Activated gamma-delta T cell treated with Interleukin-2 at 50 U/mL for 16 hours (primary cell): Measurements from ENCODE around the gene VPS37D.
"Not testable (repeated sequence)": the region's sequence is repeated elsewhere in the genome, so short reads cannot be mapped to it uniquely, and the experiment has no call there.

Experiments
- DNase-seq: peaks from one replicate; pipeline ENCODE4 v3.0.0-alpha.2; 2020

Gene VPS37D

DNA sequence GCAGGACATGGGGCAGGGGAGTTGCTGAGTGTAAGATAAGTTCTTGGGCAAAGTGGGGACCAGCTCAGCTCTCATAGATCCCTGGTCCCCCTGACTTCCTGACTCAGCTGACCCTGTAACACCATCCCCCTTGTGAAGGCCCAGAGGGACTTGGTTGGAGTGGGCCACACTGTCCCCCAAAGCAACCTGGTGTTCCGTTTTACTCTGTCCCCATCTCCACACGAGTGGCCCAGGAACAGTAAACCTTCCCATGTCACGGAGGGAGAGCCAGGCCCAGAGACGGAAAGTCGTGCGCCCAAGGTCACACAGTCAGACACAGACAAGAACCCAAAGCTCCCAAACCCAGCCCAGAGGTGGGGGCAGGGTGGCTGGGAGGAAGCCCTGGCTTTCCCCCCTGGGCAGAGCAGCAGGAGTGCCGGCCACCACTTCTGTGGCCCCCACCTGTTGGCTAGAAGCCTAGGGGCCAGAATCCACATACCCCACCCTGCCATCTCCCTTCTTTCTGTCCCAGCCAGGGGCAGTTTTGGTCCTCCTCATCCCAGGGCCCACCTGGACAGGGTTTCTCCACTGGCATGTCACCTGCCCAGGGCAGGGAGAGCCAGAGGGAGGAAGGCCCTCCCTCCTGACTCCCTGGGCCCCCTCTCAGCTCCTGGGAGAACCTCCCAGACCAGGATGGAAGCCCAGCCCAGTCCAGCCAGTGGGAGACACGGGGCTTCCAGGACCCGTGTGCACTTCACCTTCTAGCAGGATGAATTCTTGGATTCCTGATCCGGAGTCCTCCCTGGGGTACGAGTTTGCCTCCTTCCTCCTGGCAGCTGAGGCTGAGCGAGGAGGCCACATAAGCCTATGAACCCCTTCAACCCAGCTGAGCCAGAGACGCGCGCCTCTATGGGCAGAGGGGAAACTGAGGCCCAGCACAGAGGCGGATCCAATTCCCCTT, 20.6 kb upstream of the VPS37D start:
- DNase-seq: no peak

- no peak for DNase-seq
Measured at GRCh38 chr7:73647725-73648592, 19.7 kb upstream of the VPS37D start.

- DNase-seq: no peak
Measured at GRCh38 chr7:73648593-73649332, 18.9 kb upstream of the VPS37D start.

DNA sequence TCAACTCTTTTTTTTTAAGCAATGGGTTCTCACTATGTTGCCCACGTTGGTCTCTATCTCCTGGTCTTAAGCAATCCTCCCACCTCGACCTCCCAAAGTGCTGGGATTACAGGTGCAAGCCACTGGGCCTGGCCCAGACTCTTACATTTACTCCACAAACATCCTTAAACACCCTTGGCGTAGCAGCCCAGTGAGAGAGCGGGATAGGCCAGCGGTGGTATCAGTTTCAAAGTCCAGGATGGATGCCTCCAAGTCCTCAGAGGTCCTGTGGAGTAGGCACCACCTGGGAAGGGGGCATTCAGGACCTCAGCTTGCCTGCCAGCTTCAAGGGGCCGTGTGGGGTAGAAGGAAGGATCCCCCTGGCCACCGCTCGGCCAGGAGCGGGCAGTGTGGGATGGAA, 18.1 kb upstream of the VPS37D start:
- no peak for DNase-seq

DNA sequence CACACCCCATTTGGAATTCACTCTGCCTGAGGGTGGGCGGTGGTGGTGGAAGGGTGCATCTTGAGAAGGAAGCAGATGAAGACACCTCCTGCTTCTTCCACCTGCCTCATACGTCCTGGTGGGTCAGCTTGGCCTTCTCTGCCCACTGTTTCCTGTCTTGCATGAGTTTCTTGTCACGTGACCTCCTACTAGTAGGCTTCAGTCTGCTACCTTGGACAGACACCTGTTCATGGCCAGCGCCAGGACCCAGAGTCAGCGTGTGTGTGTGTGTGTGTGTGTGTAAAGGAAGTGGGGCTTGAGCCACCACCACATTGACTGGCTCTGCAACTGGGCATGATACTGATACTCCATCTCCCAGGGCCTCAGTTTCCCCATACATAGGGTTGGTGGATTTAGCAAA, 17.1 kb upstream of the VPS37D start:
- DNase-seq: no peak

- DNase-seq: no peak
Measured at GRCh38 chr7:73652541-73652949, 15.1 kb upstream of the VPS37D start.

GRCh38 chr7:73655309-73655708, 12.3 kb upstream of the VPS37D start:
- not testable (repeated sequence) for DNase-seq

- DNase-seq: no peak
Measured at GRCh38 chr7:73659983-73660382, 7.6 kb upstream of the VPS37D start.

DNA sequence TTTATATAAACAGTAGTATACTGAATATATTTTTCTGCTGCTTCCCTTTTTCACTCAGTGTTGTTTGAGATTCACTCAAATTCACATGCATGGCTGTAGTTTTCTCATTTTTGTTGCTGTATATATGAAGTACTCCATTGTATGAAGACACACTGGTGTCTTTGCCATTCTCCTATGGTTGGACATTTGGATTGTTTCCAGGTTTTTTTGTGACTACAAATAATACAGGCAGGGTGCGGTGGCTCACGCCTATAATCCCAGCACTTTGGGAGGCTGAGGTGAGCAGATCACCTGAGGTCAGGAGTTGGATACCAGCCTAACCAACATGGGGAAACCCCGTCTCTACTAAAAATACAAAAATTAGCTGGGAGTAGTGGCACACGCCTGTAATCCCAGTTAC, 7.0 kb upstream of the VPS37D start:
- DNase-seq: not testable (repeated sequence)

DNA sequence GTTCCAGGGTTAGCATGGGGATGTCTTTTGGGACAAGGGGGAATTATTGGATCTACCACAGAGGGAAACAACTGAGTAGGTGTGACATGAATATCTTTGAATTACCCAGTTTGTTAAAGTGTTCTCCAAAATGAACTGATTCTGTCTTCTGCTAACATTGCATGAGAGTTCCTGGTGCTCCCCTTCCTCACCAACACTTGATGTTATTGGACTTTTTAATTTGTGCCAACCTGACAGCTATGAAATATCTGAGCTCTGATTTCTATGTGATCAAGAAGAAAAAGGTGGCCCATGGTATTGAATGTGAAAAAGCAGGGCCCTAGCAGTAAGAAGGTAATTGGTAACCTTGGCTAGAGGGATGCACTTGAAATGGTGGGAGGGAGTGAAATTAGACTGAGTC, 4.6 kb upstream of the VPS37D start:
- no peak for DNase-seq

DNA sequence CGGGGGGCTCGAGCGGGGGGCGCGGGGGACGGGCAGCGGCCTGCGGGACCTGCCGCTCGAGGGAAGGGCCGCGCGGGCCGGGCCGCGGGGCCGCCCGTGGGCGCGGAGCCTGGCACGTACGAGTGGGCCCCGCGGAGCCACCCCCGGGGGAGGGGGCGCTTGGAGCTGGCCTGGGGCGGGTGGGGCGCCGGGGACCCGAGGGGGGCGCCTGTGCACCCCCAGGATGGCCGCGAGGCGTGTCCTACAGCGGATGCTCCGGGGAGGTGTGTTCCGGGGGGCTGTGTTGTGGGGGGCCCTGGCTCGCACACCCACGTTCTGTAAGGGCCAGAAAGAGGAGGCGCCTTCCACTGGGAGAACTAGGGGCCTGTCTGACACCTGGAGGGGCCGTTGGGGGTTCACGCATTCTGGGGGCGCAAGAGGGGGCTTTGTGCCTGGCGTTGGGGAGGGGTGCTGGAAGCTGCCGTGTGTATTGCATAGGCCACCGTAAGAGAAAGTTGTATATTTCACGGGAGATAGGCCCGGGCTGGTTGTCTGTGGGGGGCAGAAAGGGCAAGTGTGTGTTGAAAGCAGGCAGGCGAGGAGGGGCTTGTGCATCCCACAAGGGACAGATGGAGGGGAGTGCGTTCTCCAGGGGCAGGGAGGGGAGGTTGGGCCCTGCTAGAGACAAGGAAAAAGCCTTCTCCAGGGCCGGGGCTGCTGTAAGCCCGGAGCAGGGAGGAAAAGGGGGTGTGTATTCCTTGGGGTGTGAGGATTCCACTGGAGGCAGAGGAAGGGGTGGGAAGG, 663 bp downstream of the VPS37D start:
- DNase-seq: no peak

DNA sequence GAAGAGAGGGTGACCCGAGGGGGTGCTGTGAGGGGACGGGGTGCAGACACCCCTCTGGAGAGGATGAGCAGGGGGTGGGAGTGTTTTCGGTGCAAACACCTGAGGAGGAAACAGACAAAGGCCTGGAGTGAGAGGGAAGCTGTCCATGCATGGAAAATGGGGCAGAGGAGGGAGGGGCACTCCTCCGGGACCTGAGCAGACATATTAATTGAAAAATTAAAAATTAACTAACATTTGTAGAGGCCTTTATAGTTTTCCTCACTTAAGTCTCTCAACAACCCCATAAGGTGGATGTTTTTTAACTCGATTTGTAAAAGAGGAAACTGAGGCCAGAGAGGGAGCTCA, 1.2 kb downstream of the VPS37D start:
- no peak for DNase-seq

GRCh38 chr7:73669288-73669701, 1.7 kb downstream of the VPS37D start:
- no peak for DNase-seq

GRCh38 chr7:73669858-73670385, 2.3 kb downstream of the VPS37D start:
- DNase-seq: no peak

- DNase-seq: no peak
Measured at GRCh38 chr7:73671322-73671661, 3.7 kb downstream of the VPS37D start.

DNA sequence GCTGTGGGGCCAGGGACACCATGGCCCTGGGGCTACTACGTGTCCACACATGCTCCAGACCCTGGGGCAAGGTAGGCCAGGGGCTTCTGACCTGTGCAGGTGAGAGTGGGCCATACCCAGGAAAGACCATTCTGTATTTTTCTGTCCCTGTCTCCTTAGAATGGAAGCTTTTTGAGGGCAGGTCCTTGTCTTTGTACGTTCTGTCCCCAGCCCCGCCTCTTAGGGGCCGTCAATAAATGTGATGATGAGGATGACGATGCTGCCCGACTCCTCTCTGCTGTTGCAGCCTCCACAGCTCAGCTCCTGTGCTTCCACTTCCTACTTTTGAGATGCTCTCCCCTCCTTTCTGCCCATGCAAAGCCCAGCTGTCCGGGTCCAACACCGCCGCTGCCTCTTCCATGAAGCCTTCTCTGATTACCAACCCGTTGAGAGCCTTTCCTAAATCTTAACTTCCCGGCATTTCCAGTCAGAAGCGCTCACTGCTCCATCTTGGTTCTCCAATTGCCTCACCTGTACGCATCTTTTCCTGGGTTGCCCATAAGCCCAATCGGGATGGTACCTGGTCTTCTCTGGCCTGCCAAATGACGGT, 4.3 kb downstream of the VPS37D start:
- DNase-seq: no peak

DNA sequence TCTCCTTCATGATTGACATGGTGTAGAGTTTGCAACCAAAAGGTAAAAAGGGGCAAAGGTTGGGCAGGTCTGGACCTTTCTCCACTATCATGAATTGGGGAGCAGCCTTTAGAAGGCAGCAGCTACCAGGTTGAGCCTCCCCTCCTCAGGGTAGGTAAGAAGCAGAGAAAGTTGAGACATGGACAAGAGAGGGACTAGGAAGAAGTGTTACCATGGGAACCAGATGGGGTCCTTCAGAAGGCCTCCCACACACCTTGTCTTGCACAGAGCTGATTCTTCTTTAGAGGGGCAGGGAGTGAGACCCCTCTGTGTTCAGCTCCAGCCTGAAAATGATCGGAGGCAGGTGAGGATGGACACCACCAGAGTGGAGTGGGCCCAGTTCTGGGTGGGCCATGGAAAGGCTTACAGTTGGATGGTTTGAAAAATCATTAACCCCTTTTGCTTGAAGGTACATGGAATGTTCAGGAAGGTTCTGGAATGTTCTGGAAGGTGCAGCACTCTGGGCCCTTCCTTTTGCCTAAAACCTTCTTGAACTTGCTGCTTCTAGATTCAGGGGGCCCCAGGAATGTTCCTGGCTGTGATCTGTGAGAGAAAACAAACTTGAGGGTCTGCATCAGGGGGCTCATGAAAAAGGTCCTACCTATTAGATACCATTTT, 7.0 kb downstream of the VPS37D start:
- no peak for DNase-seq

DNA sequence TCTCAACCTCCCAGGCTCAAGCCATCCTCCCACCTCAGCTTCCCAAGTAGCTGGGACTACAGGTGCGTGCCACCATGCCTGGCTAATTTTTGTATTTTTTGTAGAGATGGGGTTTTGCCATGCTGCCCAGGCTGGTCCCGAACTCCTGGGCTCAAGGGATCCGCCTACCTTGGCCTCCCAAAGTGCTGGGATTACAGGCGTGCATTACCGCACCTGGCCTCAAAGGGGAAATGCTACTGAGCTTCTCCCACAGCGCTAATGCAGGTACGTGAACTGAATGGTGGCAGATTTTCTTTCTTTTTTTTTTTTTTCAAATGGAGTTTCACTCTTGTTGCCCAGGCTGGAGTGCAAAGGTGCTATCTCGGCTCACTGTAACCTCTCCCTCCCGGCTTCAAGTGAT, 8.4 kb downstream of the VPS37D start:
- not testable (repeated sequence) for DNase-seq

DNA sequence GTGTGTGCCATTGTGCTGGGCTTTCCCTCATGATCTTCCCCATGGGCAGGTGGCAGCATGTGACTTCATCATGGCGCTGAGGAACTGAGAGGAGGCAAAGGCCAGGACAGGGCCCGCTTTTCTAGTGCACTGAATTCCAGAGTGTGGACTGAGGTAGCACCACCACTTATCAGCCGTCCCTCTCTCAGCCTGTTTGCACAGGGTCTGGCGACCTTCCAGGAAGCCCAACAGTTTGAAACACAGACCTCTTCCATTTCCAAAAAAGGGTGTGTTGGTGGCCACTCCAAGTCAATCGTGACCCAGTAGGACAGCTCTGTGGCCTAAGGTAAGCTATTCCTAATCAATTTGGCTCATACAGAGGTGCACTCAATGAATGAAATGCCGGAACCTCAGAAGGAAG, 11.2 kb downstream of the VPS37D start:
- DNase-seq: no peak

GRCh38 chr7:73679709-73680108, 12.1 kb downstream of the VPS37D start:
- DNase-seq: no peak

DNA sequence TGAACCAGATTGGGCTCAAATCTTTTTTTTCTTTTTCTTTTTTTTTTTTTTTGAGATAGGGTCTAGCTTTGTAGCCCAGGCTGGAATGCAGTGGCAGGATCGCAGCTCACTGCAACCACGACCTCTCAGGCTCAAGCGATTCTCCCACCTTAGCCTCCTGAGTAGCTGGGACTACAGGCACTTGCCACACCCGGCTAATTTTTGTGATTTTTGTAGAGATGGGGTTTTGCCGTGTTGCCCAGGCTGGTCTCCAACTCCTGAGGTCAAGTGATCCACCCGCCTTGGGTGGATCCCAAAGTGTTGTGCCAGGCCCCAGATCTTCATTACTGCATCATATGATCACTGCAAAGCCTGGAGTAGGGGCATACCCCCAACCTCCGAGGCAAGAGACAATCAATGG, 12.9 kb downstream of the VPS37D start:
- DNase-seq: no peak
